Mucosa of stomach (tissue), 1 donor: ENCODE results near the gene SH2D3C.
"Not testable (repeated sequence)": the region's sequence is repeated elsewhere in the genome, so short reads cannot be mapped to it uniquely, and the experiment has no call there.

Source experiments
- H3K27me3 ChIP-seq: one replicate; pipeline ENCODE4 v1.7.0; 2013; ENCODE audit warnings: mild to moderate bottlenecking, low read length; ENCODE audit not compliant: control insufficient read depth, insufficient read depth
- H3K36me3 ChIP-seq: one replicate; pipeline ENCODE4 v1.7.0; 2013; ENCODE audit warnings: low read length; ENCODE audit not compliant: control insufficient read depth, insufficient read depth
- H3K4me1 ChIP-seq: one replicate; pipeline ENCODE4 v1.7.0; 2013; ENCODE audit warnings: mild to moderate bottlenecking, low read length; ENCODE audit not compliant: control insufficient read depth, insufficient read depth
- H3K4me3 ChIP-seq: one replicate; pipeline ENCODE4 v1.7.0; 2013; ENCODE audit warnings: low read length
- H3K9ac ChIP-seq: one replicate; pipeline ENCODE4 v1.7.0; 2013; ENCODE audit warnings: mild to moderate bottlenecking, low read length, moderate library complexity
- H3K9me3 ChIP-seq: one replicate; pipeline ENCODE4 v1.7.0; 2013; ENCODE audit warnings: mild to moderate bottlenecking, low read length, moderate library complexity; ENCODE audit not compliant: control insufficient read depth
- donor health status: Pancreatic carcinoma.

SH2D3C gene

GRCh38 chr9:127789179-127789578, 10.7 kb upstream of the SH2D3C start:
- no peak overlapping the region for H3K4me3 ChIP-seq
- peaks cover 17% of the 10 kb centered on the region for H3K4me1 ChIP-seq
- H3K27me3 ChIP-seq: no peaks in the 10 kb centered on the region
- H3K9me3 ChIP-seq: no peaks in the 10 kb centered on the region
- no peak overlapping the region for H3K9ac ChIP-seq
- H3K36me3 ChIP-seq: peaks cover 24% of the 10 kb centered on the region

GRCh38 chr9:127788337-127789011, 10.0 kb upstream of the SH2D3C start:
- Histone ChIP-seq H3K9me3 (no peaks in the 10 kb centered on the region), H3K4me3 (no peak overlapping the region), H3K36me3 (peaks cover 24% of the 10 kb centered on the region), H3K27me3 (no peaks in the 10 kb centered on the region), H3K9ac (no peak overlapping the region), H3K4me1 (peaks cover 19% of the 10 kb centered on the region)

- Histone ChIP-seq H3K9ac (peak overlapping the region; percentile 86), H3K4me1 (peaks cover 19% of the 10 kb centered on the region), H3K9me3 (no peaks in the 10 kb centered on the region), H3K36me3 (peaks cover 24% of the 10 kb centered on the region), H3K4me3 (peak overlapping the region; percentile 81), H3K27me3 (no peaks in the 10 kb centered on the region)
These were observed 8.3 kb upstream of the SH2D3C start for GRCh38 chr9:127786773-127787104.

GRCh38 chr9:127785933-127786772, 7.7 kb upstream of the SH2D3C start, which contains the start of gene CDK9:
TSS of gene CDK9 (plus strand) at chr9:127786034. CDS start at chr9:127786149, 115 bp downstream.
- Histone ChIP-seq H3K4me1 (peaks cover 19% of the 10 kb centered on the region), H3K36me3 (peaks cover 24% of the 10 kb centered on the region), H3K27me3 (no peaks in the 10 kb centered on the region), H3K4me3 (peak within 1 kb of the TSS; percentile 81), H3K9ac (peak within 1 kb of the TSS; percentile 86), H3K9me3 (no peaks in the 10 kb centered on the region)

GRCh38 chr9:127785023-127785932, 6.8 kb upstream of the SH2D3C start:
- H3K9ac ChIP-seq: peak overlapping the region; percentile 54
- peak overlapping the region; percentile 47 for H3K4me3 ChIP-seq
- peaks cover 21% of the 10 kb centered on the region for H3K36me3 ChIP-seq
- H3K9me3 ChIP-seq: no peaks in the 10 kb centered on the region
- H3K4me1 ChIP-seq: peaks cover 19% of the 10 kb centered on the region
- no peaks in the 10 kb centered on the region for H3K27me3 ChIP-seq

GRCh38 chr9:127783111-127784008, 4.9 kb upstream of the SH2D3C start:
- no peaks in the 10 kb centered on the region for H3K27me3 ChIP-seq
- no peak overlapping the region for H3K4me3 ChIP-seq
- peaks cover 6% of the 10 kb centered on the region for H3K36me3 ChIP-seq
- no peaks in the 10 kb centered on the region for H3K9me3 ChIP-seq
- no peak overlapping the region for H3K9ac ChIP-seq
- H3K4me1 ChIP-seq: peaks cover 24% of the 10 kb centered on the region

- Histone ChIP-seq H3K9ac (no peak overlapping the region), H3K4me3 (no peak overlapping the region), H3K4me1 (peaks cover 11% of the 10 kb centered on the region), H3K9me3 (no peaks in the 10 kb centered on the region), H3K27me3 (no peaks in the 10 kb centered on the region), H3K36me3 (no peaks in the 10 kb centered on the region)
These were observed 3.3 kb upstream of the SH2D3C start for GRCh38 chr9:127781806-127782205.

GRCh38 chr9:127780909-127781308, 2.4 kb upstream of the SH2D3C start:
- not testable (repeated sequence) for H3K36me3 ChIP-seq, H3K9me3 ChIP-seq, H3K4me3 ChIP-seq, H3K27me3 ChIP-seq, H3K9ac ChIP-seq
- peaks cover 11% of the 10 kb centered on the region for H3K4me1 ChIP-seq

- Histone ChIP-seq H3K4me1 (peaks cover 11% of the 10 kb centered on the region), H3K9ac (no peak overlapping the region), H3K36me3 (no peaks in the 10 kb centered on the region), H3K27me3 (no peaks in the 10 kb centered on the region), H3K9me3 (no peaks in the 10 kb centered on the region), H3K4me3 (no peak overlapping the region)
These were observed 1.8 kb upstream of the SH2D3C start for GRCh38 chr9:127780126-127780885.

GRCh38 chr9:127779136-127779981, 893 bp upstream of the SH2D3C start:
- H3K9ac ChIP-seq: no peak overlapping the region
- H3K9me3 ChIP-seq: no peaks in the 10 kb centered on the region
- H3K4me1 ChIP-seq: peaks cover 8% of the 10 kb centered on the region
- no peak overlapping the region for H3K4me3 ChIP-seq
- H3K36me3 ChIP-seq: no peaks in the 10 kb centered on the region
- H3K27me3 ChIP-seq: no peaks in the 10 kb centered on the region
